GM21390 (cell line): ENCODE measurements around the gene KIF9.
"Not testable (repeated sequence)": the region's sequence is repeated elsewhere in the genome, so short reads cannot be mapped to it uniquely, and the experiment has no call there.

ENCODE experiments used
- ATAC-seq: cut with Tn5 transposase; IDR thresholded peaks from one replicate; pipeline ENCODE4 v1.9.1; 2021; ENCODE audit not compliant: unreplicated experiment

The KIF9 gene

GRCh38 chr3:47282424-47283192 is at the start of gene KIF9, which contains the start of gene KLHL18:
Gene KIF9 (minus strand): TSS chr3:47282799. CDS start chr3:47277374, 5,425 bp downstream.
Gene KLHL18 (plus strand): TSS chr3:47282944. CDS start chr3:47282966, 22 bp downstream.
- peak; percentile 72 for ATAC-seq

GRCh38 chr3:47324278-47324865 is 41.8 kb upstream of the KIF9 start:
- ATAC-seq, result no peak

DNA sequence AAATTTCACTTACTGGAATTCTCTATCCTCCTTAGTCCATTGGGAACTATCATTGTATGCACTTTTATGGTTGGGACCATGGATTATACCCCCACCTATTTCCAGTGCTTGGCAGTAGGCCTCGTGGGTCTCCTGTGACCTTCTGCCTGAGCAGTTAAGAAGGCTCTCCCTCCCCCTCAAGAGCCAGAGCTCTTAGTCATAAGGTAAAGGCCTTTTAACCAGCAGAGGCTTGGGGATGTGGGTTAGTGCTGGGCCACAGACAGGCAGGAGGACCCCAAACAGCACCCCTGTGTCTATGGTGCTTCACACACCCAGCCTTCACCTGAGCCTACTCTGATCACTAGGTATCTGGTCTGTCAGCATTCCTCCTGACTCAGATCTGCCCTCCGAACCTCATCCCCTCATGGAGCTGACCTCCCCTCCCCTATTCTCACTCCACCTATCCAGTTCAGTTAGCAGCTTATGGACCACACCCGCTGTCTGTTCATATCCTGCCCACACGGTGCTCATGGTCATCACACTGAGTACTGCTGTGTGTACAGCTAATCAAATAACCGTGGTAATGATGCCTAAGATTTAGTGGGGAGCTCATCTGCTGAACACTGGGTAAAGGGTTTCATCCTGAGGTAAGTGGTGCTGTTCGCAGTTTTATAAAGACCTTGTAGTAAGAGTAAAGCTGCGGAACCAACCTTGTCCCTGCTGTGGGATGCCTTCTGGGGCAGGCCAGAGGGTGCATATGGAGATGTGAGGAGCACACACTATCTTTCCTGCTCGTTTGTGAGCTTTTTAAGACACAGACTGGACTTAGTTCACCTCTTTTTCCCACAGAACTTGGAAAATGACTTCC is 41.1 kb upstream of the KIF9 start:
- no peak for ATAC-seq

GRCh38 chr3:47319956-47320355 is 37.4 kb upstream of the KIF9 start:
- ATAC-seq, result no peak

GRCh38 chr3:47318916-47319315 is 36.3 kb upstream of the KIF9 start:
- ATAC-seq, result no peak

DNA sequence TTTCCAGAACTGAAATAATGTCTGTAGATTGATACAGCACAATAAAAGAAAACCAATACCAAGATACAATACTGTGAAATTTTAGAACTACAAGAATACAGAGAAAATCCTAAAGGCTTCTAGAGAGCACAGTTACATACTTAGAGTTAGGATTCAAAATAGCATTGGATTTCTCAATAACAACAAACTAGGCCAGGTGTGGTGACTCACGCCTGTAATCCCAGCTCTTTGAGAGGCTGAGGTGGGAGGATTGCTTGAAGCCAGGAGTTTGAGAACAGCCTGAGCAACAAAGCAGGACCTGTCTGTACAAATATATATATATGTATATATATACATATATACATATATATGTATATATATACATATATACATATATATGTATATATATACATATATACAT is 33.6 kb upstream of the KIF9 start:
- not testable (repeated sequence) for ATAC-seq

- no peak for ATAC-seq
Measured at GRCh38 chr3:47315069-47315647, 32.6 kb upstream of the KIF9 start.

GRCh38 chr3:47314056-47314764 is 31.6 kb upstream of the KIF9 start:
- ATAC-seq, result no peak

GRCh38 chr3:47313341-47314055 is 30.9 kb upstream of the KIF9 start:
- ATAC-seq, result no peak

GRCh38 chr3:47310391-47310790 is 27.8 kb upstream of the KIF9 start:
- no peak for ATAC-seq

- not testable (repeated sequence) for ATAC-seq
Measured at GRCh38 chr3:47309231-47309630, 26.6 kb upstream of the KIF9 start.

- ATAC-seq, result no peak
Measured at GRCh38 chr3:47306022-47306421, 23.4 kb upstream of the KIF9 start.

GRCh38 chr3:47301456-47301855 is 18.9 kb upstream of the KIF9 start:
- no peak for ATAC-seq

GRCh38 chr3:47299381-47300318 is 17.1 kb upstream of the KIF9 start:
- no peak for ATAC-seq

DNA sequence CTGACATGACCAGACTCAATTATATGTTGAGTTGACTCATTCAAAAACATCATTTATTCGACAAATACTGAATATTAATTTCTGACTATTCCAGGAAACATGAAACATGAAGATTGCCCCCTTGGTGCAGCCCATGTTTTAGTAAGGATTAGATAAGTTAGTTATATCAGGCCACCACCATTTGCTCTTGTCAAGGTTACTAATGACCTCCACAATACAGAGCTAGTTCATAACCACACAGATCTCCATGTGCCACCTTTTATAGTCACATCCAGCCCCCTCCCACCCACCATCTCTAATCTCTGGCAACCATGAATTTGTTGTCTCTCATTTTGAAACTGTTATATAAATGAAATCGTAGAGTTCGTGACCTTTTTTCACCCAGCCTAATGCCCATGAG is 15.8 kb upstream of the KIF9 start:
- no peak for ATAC-seq

DNA sequence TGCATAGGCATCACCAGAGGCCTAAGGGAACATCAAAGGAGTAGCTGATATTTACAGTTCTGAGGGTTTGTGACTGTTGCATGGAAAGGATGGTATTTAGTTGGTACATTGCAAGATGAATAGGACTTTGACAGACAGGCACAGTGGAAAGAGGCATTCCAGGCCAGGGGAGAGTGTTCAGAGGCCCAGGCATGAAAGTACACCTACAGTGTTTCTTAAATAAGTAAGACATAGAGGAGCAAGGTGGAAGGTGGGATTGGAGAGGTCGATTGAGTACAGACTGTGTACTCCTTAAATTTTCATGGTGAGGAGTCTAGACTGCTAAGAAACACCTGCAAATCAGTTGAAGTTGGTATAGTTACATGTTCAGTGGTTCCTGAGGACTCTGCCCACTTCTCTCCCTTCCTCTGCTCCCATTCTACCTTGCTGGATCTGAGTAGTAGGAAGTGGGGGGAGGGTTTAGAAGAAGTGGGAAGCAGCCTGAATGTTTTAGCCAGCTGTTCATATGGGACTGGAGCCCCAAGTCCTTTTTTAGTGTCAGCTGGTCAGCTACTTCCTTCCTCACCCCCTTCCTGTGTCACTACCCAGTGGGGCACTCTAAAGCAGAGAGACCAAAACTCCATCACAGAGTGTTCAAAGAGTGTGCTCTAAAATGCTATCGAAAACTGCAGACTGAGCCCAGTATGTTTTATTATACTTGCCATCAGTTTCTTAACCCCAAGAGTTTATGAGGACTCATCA is 14.1 kb upstream of the KIF9 start:
- no peak for ATAC-seq

GRCh38 chr3:47295976-47296375 is 13.4 kb upstream of the KIF9 start:
- ATAC-seq, result no peak

- ATAC-seq, result no peak
Measured at GRCh38 chr3:47295322-47295721, 12.7 kb upstream of the KIF9 start.
